Cortex of kidney (tissue), 1 donor: ENCODE results near the gene CHD1.
"Not testable (repeated sequence)": the region's sequence is repeated elsewhere in the genome, so short reads cannot be mapped to it uniquely, and the experiment has no call there.

ENCODE experiments used
- DNase-seq: peaks from one replicate; lab custom pipeline; 2025; lab: John Stamatoyannopoulos, UW

Gene CHD1

GRCh38 chr5:98928873-98929709 is at the start of gene CHD1:
CHD1 (minus strand) TSS chr5:98929007; CDS start chr5:98926386, 2,621 bp downstream.
- peak; percentile 36 for DNase-seq

GRCh38 chr5:98978528-98978927 is 49.7 kb upstream of the CHD1 start:
- DNase-seq, result no peak

DNA sequence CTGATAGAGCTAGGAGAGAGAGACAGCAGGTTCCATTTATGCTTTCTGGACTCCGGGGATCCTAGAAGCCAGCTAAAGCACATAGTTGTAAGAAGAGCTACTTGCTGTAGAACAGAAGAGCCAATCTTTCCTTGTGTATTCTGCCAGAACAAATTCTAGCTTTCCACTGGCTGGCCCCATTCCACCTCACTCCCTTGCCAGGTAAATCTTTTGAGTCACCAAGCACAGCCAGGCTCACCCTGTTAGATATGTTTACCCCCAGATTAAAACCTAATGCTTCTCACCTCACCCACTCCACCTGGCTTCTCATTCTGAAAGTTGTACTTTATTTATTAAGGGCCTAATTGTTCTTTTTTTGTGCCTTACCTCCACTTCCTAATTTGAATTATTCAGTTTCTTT is 48.9 kb upstream of the CHD1 start:
- DNase-seq, result no peak

DNA sequence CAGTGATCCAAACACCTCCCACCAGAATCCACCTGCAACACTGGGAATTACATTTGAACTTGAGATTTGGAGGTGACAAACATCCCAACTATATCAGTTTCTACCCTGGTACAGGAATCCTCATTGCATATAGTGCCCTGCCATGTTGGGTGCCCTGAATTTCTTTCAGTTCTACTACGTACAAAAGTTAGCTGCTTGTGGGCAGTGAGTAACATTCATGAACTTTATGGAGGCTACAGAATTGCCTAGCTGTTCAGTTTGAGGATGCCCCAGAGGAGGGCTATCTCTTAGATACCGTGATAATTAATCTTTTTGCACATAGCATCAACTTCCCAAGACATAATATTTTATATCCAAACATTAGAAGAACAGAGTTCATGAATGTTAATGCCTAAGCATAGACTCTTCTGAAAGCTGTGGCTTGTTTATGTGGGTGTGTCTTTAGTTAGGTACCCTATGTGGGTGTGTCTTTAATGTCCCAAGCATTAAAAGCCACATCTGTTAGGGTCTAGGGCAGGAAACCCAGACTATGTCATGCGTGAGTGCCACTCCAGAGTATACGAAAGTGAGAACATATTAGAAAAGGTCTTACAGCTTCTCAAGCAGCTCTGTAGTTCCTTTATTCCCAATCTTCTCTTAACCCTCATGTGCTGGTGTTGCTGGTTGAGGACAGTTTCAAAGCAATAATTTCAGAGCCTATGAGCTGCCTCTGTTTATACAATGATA is 47.0 kb upstream of the CHD1 start:
- DNase-seq, result no peak

DNA sequence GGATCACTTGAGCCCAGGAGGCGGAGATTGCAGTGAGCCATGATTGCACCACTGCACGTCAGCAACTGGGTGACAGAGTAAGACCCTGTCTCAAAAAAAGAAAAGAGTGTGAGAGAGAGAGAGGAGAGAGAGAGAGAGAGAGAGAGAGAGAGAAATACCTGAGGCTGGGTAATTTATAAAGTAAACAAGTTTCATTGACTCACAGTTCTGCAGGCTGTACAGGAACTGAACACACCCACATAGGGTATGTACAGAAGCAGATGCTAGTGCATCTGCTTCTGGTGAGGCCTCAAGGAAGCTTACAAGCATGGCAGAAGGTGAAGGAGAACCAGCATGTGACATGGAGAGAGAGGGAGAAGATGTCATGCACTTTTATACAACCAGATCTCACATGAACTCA is 46.4 kb upstream of the CHD1 start:
- DNase-seq, result no peak

GRCh38 chr5:98969400-98969799 is 40.6 kb upstream of the CHD1 start:
- DNase-seq, result no peak

DNA sequence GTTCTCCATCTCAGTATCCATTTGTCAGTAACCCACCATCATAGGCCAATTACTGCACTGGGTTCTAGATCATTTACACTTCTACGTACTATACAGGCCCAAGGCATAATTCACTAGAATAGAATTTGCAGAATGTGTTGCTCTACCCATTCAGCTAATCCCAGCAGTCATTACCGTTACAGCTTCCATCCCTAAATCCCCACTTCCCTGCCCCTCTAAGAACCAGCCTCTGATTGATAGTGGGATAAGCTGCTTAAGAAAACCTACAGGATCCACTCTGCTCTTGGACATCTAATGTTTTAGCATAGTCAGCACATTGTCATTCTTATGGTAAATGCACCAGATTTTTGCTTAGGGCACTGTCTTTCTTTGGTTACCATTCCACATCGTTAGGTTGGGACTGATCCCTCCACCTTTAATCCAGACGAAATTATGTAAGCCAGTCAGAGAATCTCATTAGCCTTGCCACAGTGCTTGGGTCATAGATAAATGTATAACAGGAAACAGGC is 39.3 kb upstream of the CHD1 start:
- DNase-seq, result no peak

DNA sequence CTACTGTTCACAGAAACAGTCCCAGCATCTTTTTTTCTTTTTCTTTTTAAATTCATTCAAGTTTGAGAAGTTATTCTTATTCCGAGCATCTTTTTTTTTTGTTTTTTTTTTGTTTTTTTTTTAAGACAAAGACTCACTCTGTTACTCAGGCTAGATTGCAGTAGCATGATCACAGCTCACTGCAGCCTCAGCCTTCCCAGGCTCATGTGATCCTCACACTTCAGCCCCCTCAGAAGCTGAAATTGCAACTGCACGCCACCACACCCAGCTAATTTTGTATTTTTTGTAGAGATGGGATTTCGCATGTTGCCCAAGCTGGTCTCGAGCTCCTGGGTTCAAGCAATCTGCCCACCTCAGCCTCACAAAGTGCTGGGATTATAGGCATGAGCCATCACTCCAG is 36.4 kb upstream of the CHD1 start:
- no peak for DNase-seq

DNA sequence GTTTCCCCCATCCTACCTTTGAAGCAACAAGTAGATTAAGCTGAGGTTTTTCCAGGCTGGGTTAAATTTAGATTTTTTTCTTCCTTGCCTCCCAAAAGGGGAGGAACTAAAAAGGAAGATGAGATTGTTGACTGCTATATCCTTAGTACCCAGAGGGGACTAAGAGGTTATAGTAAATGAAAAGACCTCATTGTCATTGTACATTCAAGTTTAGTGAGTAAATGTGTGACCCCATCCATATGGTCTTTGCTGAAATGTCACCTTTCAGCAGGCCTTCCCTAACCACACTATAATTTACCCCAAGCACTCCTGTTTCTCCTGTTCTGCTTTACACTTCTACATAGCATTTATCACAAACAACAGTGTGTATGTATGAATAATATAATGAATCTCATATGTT is 35.8 kb upstream of the CHD1 start:
- DNase-seq, result no peak

DNA sequence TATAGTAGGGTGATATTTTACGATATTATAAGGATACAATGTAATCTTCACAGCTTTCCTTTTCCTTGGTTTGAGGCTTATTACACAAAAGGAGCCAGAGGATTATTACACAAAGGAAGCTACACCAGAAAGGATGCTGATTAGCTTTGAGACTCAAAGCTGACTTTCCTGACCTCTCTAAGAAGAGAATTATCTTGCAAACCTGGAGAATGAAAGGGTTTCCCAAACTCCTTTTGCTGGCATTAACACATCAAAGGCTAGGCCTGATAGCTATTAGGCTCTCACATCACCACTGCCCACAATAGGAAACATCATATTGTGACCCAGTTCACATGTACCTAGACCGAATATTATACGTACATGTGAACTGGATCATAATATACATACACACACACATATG is 34.2 kb upstream of the CHD1 start:
- no peak for DNase-seq

GRCh38 chr5:98962587-98962986 is 33.8 kb upstream of the CHD1 start:
- no peak for DNase-seq

DNA sequence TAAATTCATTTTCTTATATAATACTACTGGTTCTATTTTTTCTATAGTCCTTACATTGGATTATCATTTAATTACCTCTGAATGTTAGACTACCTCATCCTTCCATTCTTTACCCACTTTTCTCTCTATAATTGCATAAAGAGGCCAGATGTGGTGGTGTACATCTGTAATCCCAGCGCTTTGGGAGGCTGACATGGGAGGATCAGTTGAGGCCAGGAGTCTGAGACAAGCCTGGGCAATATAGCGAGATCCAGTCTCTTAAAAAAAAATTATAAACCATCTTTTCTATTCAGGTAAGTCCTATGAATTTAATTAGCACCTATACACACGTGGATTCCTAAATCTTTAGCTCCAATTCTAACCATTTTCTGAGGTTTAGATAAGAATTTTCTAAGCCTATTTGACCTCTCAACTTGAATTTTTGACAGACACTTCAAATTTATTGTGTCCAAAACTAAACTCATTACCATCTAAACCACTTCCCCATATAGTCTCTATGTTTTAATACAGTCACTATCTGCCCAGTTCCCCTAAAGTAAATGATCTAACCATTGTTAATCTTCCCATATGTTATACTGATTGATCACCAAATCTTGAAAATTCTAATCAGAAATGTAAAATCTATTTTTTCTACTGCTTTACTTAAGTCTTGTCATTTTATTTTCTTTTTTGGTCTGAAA is 33.0 kb upstream of the CHD1 start:
- DNase-seq, result no peak

GRCh38 chr5:98957307-98957706 is 28.5 kb upstream of the CHD1 start:
- DNase-seq, result no peak

GRCh38 chr5:98955888-98956287 is 27.1 kb upstream of the CHD1 start:
- DNase-seq, result not testable (repeated sequence)

GRCh38 chr5:98955471-98955870 is 26.7 kb upstream of the CHD1 start:
- DNase-seq, result not testable (repeated sequence)

DNA sequence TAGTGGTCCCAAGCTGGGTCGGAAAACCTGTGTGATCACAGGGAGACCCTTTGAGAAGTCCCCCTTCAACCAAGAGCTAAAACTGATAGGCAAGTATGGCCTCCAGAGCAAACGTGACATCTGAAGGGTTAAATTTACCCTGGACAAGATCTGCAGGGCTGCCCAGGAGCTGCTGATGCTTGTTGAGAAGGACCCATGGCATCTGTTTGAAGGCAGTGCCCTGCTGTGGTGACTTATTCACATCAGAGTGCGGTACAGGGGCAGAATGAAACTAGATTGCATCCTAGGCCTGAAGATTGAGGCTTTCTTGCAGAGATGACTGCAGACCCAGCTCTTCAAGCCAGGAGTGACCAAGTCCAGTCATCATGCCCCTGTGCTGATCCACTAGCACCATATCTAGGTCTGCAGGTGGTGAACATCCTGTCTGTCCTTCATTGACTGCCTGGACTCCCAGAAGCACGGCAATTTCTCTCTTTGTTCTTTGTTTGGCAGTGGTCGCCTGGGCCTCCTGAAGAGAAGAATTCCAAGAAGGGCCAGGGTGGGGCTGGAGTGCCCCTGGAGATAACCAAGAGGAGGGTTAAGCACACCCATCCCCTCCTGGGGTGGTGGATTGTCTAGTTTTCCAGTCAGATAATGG is 25.7 kb upstream of the CHD1 start:
- DNase-seq, result no peak

DNA sequence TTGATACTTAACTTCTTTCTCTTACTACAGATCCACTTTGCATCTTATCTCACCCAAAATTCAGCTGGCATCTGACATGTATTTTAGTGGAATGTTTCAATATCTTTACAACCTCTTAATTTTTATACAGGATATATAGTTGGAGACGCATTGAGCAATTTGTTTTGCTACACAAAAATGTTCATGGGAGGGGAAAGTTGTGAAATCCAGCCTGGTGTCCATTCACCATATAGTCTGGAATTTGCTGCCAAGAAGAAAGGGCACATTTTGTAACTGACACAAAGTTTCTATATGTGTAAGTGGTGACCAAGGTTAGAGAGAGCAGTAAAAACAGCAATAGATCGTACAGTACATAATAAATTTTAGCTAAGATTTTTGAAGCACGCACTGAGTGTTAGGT is 14.0 kb upstream of the CHD1 start:
- no peak for DNase-seq

- no peak for DNase-seq
Observed at GRCh38 chr5:98941131-98941883, 12.5 kb upstream of the CHD1 start.

GRCh38 chr5:98940581-98940980 is 11.8 kb upstream of the CHD1 start:
- no peak for DNase-seq

DNA sequence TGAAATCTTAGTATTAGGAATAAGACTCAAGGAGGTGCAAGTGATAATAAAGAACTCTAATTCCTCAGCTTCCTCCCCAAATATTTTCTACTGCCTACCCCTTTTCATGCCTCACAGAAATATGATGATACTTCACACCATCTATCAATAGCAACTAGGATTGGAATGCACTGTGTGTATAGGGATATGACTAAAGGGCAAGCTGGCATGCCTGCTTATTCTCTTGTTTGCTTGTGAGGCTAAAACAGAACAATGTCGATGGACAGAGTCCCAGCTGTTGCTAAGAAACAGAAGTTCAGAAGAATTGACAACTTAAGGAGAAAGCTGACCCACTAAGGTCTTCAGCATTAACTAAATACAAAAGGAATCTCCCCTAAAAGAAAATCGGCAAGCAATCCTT is 9.7 kb upstream of the CHD1 start:
- DNase-seq, result no peak

DNA sequence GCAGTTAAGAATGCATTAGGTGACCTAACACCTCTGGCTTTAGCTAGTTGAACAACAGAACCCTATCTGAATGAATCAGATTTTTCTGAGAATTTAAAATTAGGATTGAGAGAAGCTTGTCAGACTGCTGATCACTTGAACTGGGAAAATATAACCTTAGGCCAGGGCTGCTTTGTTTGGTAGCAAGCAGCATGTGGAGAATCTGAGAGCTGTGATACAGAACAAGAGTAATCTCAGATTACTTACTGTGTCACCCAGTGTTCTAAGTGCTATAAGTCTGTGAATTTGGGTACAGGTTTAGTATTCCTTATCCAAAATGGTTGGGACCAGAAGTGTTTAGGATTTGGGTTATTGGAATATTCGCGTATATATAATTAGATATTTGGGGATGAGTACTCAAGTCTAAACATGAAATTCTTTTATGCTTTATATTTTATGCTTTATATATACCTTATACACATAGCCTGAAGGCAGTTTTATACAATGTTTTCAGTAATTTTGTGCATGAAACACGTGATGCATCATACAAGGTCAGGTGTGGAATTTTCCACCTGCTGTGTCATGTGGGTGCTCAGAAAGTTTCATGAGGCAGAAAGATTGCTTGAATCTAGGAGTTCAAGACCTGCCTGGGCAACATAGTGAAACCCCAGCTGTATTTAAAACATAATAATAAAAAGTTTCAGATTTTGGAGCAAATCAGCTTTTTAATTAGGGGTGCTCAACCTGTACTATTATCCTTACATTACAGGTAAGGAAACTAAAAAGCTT is 8.3 kb upstream of the CHD1 start:
- DNase-seq, result no peak
